ENCODE measurements around the gene TTC4.

The TTC4 gene

GRCh38 chr1:54787604-54788003, 71.9 kb downstream of the TTC4 start:
- no peak for DNase-seq

GRCh38 chr1:54788459-54788858, 72.8 kb downstream of the TTC4 start:
- DNase-seq = no peak

GRCh38 chr1:54791880-54792522, 76.3 kb downstream of the TTC4 start:
- DNase-seq = no peak
